HAP-1 (cell line): ENCODE data around the gene FUT6.

Experiments
- DNase-seq, 2 experiments: peaks; one replicate each; pipeline ENCODE4 v3.0.0-alpha.2; 2016 to 2020; ENCODE audit warnings: low spot score in 2 of 2
- H3K27me3 ChIP-seq: fragments of 250-450 bp; sonication (Bioruptor Pico); 2 replicates; pipeline ENCODE4 v1.5.1; 2020; ENCODE audit warnings: low read depth, mild to moderate bottlenecking, moderate library complexity
- H3K36me3 ChIP-seq: fragments of 250-450 bp; sonication (Bioruptor Pico); replicated peaks from 2 replicates; pipeline ENCODE4 v1.5.1; 2020; ENCODE audit warnings: mild to moderate bottlenecking
- H3K4me1 ChIP-seq: fragments of 250-450 bp; sonication (Bioruptor Pico); 2 replicates; pipeline ENCODE4 v1.5.1; 2020; ENCODE audit warnings: mild to moderate bottlenecking
- H3K4me3 ChIP-seq: fragments of 250-450 bp; sonication (Bioruptor Pico); 2 replicates; pipeline ENCODE4 v1.5.1; 2020; ENCODE audit warnings: mild to moderate bottlenecking, moderate library complexity
- H3K9me3 ChIP-seq: fragments of 250-450 bp; sonication (Bioruptor Pico); 2 replicates; pipeline ENCODE4 v1.5.1; 2020; ENCODE audit warnings: mild to moderate bottlenecking, moderate library complexity
- in situ Hi-C: fragments of 300-500 bp; cut with MboI; formaldehyde crosslinking; loops from 3 replicates; pipeline ENCODE4 v1.14.3; 2020; ENCODE audit warnings: low sequenced_read_pairs, inconsistent platforms, mixed read lengths

FUT6 gene

GRCh38 chr19:5827891-5828660 is 11.4 kb downstream of the FUT6 start:
- peaks cover 5% of the 10 kb centered on the region for H3K4me1 ChIP-seq
- no peaks in the 10 kb centered on the region for H3K36me3 ChIP-seq
- no peaks in the 10 kb centered on the region for H3K27me3 ChIP-seq
- peak; percentile 69 to 92 for DNase-seq
- in situ Hi-C loops: no loop called here
- peak overlapping the region; percentile 21 for H3K4me3 ChIP-seq
- no peaks in the 10 kb centered on the region for H3K9me3 ChIP-seq

GRCh38 chr19:5827342-5827890 is 12.1 kb downstream of the FUT6 start:
- no peak for DNase-seq
- Histone ChIP-seq H3K27me3 (no peaks in the 10 kb centered on the region), H3K4me1 (peaks cover 5% of the 10 kb centered on the region), H3K9me3 (no peaks in the 10 kb centered on the region), H3K36me3 (no peaks in the 10 kb centered on the region), H3K4me3 (peak overlapping the region; percentile 13)
- in situ Hi-C loops: no loop called here

- Histone ChIP-seq H3K9me3 (no peaks in the 10 kb centered on the region), H3K36me3 (no peaks in the 10 kb centered on the region), H3K27me3 (no peaks in the 10 kb centered on the region), H3K4me1 (peaks cover 5% of the 10 kb centered on the region), H3K4me3 (no peak overlapping the region)
- DNase-seq: peak; percentile 39 to 90
- in situ Hi-C loops: no loop called here
Observed at GRCh38 chr19:5826531-5827341, 12.8 kb downstream of the FUT6 start.

DNA sequence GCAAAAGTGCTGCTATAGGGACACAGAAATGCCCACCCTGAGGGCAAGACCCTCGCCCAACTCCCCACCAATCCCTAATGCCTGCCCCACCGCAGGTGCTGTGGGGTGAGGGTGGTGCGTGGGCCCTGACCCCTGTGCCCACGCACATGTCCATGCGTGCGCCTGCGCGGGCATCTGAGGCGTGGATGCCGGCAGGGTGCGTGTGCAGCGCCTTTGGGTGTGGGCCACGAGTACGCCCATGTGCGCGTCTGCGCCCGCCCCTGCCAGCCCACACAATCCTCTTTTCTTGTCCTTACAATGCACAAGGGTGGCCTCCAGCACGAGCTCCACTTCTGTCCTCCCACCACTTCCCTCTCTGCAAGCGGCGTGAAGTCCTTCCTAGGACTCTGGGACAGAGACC is 14.3 kb downstream of the FUT6 start:
- Histone ChIP-seq H3K9me3 (no peaks in the 10 kb centered on the region), H3K36me3 (no peaks in the 10 kb centered on the region), H3K4me3 (no peak overlapping the region), H3K27me3 (no peaks in the 10 kb centered on the region), H3K4me1 (peaks cover 5% of the 10 kb centered on the region)
- in situ Hi-C loops: no loop called here
- no peak for DNase-seq

- H3K9me3 ChIP-seq: no peaks in the 10 kb centered on the region
- H3K27me3 ChIP-seq: no peaks in the 10 kb centered on the region
- H3K36me3 ChIP-seq: no peaks in the 10 kb centered on the region
- DNase-seq: no peak
- peaks cover 5% of the 10 kb centered on the region for H3K4me1 ChIP-seq
- H3K4me3 ChIP-seq: no peak overlapping the region
- in situ Hi-C loops: no loop called here
Observed at GRCh38 chr19:5824751-5825150, 14.8 kb downstream of the FUT6 start.

- H3K36me3 ChIP-seq: no peaks in the 10 kb centered on the region
- no peaks in the 10 kb centered on the region for H3K9me3 ChIP-seq
- H3K27me3 ChIP-seq: no peaks in the 10 kb centered on the region
- H3K4me3 ChIP-seq: no peak overlapping the region
- H3K4me1 ChIP-seq: peaks cover 5% of the 10 kb centered on the region
- DNase-seq: peak; percentile 47 to 81
- in situ Hi-C loops: no loop called here
Observed at GRCh38 chr19:5823579-5824281, 15.8 kb downstream of the FUT6 start.

GRCh38 chr19:5822181-5822844 is 17.2 kb downstream of the FUT6 start:
- no peaks in the 10 kb centered on the region for H3K36me3 ChIP-seq
- no peak overlapping the region for H3K4me3 ChIP-seq
- H3K9me3 ChIP-seq: no peaks in the 10 kb centered on the region
- H3K27me3 ChIP-seq: no peaks in the 10 kb centered on the region
- no peaks in the 10 kb centered on the region; the same call in 1 of the 2 replicates for H3K4me1 ChIP-seq
- in situ Hi-C loops: no loop called here
- DNase-seq: no peak

GRCh38 chr19:5821521-5822180 is 17.9 kb downstream of the FUT6 start:
- H3K4me1 ChIP-seq: no peaks in the 10 kb centered on the region
- no peaks in the 10 kb centered on the region for H3K27me3 ChIP-seq
- H3K9me3 ChIP-seq: no peaks in the 10 kb centered on the region
- no peak for DNase-seq
- in situ Hi-C loops: no loop called here
- no peak overlapping the region for H3K4me3 ChIP-seq
- H3K36me3 ChIP-seq: no peaks in the 10 kb centered on the region

DNA sequence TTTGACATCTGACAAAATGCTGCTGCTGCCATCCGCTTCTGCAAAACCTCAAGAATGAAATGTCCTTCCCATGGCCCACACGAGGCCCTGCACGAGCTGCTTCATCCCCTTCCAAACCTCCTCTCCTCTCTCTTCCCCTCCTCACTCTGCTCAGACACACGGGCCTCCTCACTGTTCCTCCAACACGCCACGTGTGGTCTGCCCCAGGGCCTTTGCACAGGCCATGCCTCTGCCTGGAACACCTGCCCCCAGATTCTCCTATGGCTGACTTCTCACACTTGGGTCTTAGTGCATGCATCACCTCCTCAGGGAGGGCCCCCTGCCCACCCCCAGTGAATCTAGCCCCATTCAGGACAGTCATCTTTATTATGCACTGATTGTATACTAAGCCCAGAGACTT is 18.7 kb downstream of the FUT6 start:
- H3K9me3 ChIP-seq: no peaks in the 10 kb centered on the region
- in situ Hi-C loops: no loop called here
- no peak for DNase-seq
- no peaks in the 10 kb centered on the region for H3K36me3 ChIP-seq
- no peaks in the 10 kb centered on the region for H3K4me1 ChIP-seq
- no peak overlapping the region for H3K4me3 ChIP-seq
- no peaks in the 10 kb centered on the region for H3K27me3 ChIP-seq

- DNase-seq: no peak
- in situ Hi-C loops: no loop called here
- no peak overlapping the region for H3K4me3 ChIP-seq
Observed at GRCh38 chr19:5818594-5818993, 20.9 kb downstream of the FUT6 start.

DNA sequence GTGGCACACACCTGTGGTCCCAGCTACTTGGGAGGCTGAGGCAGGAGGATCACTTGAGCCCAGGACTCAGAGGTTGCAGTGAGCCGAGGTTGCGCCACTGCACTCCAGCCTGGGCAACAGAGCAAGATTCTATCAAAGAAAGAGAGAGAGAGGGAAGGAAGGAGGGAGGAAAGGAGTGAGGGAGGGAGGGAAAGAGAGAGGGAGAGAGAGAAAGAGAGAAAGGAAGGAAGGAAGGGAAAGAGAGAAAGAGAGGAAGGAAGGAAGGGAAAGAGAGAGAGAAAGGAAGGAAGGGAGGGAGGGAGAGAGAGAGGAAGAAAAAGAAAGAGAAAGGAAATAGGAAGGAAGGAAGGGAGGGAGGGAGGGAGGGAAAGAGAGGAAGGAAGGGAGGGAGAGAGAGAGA is 22.3 kb downstream of the FUT6 start:
- Histone ChIP-seq H3K27me3 (no peaks in the 10 kb centered on the region), H3K4me3 (no peak overlapping the region), H3K36me3 (no peaks in the 10 kb centered on the region), H3K9me3 (no peaks in the 10 kb centered on the region), H3K4me1 (no peaks in the 10 kb centered on the region)
- no peak for DNase-seq
- in situ Hi-C loops: no loop called here

More at GRCh38 chr19:5818594-5818993, 20.9 kb downstream of the FUT6 start:
- Histone ChIP-seq H3K9me3 (no peaks in the 10 kb centered on the region), H3K4me1 (no peaks in the 10 kb centered on the region), H3K27me3 (no peaks in the 10 kb centered on the region), H3K36me3 (no peaks in the 10 kb centered on the region)

DNA sequence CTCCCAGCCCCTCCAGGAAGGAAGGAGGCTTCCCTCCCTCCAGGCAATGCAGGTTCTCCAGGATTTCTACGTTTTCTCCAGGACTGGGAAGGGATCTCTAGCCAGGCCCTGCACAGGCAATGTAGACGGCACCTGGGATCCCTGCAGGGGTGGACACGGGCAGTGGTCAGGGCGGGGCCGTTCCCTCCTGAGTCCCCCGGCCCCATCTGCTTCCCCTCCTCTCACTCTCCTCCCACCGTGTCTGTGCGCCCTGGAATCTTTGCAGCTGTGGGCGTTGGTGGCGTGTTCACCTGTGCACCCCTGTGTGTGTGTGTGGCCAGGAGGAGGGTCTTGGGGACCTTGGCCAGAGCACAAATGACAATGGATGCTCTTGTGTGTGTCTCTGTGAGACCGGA is 24.7 kb downstream of the FUT6 start:
- DNase-seq: no peak
- H3K4me1 ChIP-seq: no peaks in the 10 kb centered on the region
- in situ Hi-C loops: no loop called here
- no peaks in the 10 kb centered on the region for H3K9me3 ChIP-seq
- H3K27me3 ChIP-seq: no peaks in the 10 kb centered on the region
- no peak overlapping the region for H3K4me3 ChIP-seq
- no peaks in the 10 kb centered on the region for H3K36me3 ChIP-seq
